ENCODE results near the gene RPS16. TPM values are rescaled to one million over a fixed set of nuclear protein-coding genes. Genes with fewer than 3 reads are reported as not detected.

The RPS16 gene
- total and polyA plus RNA-seq, 2 of the 13 experiments (the other 11 are each of a cell fraction or from before 2014, with no cell fraction given), result 488 to 2,583 TPM

- no peak for TF ChIP-seq ZMYM4 (CRISPR knock-in tag; IDR thresholded peaks at IDR 0.05)
- no peak for TF ChIP-seq ZNF468 (CRISPR knock-in tag; IDR thresholded peaks at IDR 0.05)
- TF ChIP-seq ZNF816 (CRISPR knock-in tag; IDR thresholded peaks at IDR 0.05; ENCODE audit: borderline replicate concordance), result no peak
- TF ChIP-seq ZNF496 (CRISPR knock-in tag; IDR thresholded peaks at IDR 0.05; ENCODE audit: insufficient replicate concordance), result no peak
- TF ChIP-seq CEBPB (IDR thresholded peaks at IDR 0.05; ENCODE audit: borderline replicate concordance, low read depth, low read length), result no peak
- TF ChIP-seq USF2 (IDR thresholded peaks at IDR 0.05; ENCODE audit: low read depth, low read length), result no peak
- TF ChIP-seq USF2 (CRISPR knock-in tag; IDR thresholded peaks at IDR 0.05; ENCODE audit: borderline replicate concordance), result no peak
- TF ChIP-seq, protein P1, sequence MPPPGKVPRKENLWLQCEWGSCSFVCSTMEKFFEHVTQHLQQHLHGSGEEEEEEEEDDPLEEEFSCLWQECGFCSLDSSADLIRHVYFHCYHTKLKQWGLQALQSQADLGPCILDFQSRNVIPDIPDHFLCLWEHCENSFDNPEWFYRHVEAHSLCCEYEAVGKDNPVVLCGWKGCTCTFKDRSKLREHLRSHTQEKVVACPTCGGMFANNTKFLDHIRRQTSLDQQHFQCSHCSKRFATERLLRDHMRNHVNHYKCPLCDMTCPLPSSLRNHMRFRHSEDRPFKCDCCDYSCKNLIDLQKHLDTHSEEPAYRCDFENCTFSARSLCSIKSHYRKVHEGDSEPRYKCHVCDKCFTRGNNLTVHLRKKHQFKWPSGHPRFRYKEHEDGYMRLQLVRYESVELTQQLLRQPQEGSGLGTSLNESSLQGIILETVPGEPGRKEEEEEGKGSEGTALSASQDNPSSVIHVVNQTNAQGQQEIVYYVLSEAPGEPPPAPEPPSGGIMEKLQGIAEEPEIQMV (CRISPR knock-in tag; IDR thresholded peaks at IDR 0.05; ENCODE audit: low read depth), result no peak
- TF ChIP-seq PCBP1 (IDR thresholded peaks at IDR 0.05; ENCODE audit: borderline replicate concordance, low read depth, low read length), result no peak
- TF ChIP-seq, protein P2, sequence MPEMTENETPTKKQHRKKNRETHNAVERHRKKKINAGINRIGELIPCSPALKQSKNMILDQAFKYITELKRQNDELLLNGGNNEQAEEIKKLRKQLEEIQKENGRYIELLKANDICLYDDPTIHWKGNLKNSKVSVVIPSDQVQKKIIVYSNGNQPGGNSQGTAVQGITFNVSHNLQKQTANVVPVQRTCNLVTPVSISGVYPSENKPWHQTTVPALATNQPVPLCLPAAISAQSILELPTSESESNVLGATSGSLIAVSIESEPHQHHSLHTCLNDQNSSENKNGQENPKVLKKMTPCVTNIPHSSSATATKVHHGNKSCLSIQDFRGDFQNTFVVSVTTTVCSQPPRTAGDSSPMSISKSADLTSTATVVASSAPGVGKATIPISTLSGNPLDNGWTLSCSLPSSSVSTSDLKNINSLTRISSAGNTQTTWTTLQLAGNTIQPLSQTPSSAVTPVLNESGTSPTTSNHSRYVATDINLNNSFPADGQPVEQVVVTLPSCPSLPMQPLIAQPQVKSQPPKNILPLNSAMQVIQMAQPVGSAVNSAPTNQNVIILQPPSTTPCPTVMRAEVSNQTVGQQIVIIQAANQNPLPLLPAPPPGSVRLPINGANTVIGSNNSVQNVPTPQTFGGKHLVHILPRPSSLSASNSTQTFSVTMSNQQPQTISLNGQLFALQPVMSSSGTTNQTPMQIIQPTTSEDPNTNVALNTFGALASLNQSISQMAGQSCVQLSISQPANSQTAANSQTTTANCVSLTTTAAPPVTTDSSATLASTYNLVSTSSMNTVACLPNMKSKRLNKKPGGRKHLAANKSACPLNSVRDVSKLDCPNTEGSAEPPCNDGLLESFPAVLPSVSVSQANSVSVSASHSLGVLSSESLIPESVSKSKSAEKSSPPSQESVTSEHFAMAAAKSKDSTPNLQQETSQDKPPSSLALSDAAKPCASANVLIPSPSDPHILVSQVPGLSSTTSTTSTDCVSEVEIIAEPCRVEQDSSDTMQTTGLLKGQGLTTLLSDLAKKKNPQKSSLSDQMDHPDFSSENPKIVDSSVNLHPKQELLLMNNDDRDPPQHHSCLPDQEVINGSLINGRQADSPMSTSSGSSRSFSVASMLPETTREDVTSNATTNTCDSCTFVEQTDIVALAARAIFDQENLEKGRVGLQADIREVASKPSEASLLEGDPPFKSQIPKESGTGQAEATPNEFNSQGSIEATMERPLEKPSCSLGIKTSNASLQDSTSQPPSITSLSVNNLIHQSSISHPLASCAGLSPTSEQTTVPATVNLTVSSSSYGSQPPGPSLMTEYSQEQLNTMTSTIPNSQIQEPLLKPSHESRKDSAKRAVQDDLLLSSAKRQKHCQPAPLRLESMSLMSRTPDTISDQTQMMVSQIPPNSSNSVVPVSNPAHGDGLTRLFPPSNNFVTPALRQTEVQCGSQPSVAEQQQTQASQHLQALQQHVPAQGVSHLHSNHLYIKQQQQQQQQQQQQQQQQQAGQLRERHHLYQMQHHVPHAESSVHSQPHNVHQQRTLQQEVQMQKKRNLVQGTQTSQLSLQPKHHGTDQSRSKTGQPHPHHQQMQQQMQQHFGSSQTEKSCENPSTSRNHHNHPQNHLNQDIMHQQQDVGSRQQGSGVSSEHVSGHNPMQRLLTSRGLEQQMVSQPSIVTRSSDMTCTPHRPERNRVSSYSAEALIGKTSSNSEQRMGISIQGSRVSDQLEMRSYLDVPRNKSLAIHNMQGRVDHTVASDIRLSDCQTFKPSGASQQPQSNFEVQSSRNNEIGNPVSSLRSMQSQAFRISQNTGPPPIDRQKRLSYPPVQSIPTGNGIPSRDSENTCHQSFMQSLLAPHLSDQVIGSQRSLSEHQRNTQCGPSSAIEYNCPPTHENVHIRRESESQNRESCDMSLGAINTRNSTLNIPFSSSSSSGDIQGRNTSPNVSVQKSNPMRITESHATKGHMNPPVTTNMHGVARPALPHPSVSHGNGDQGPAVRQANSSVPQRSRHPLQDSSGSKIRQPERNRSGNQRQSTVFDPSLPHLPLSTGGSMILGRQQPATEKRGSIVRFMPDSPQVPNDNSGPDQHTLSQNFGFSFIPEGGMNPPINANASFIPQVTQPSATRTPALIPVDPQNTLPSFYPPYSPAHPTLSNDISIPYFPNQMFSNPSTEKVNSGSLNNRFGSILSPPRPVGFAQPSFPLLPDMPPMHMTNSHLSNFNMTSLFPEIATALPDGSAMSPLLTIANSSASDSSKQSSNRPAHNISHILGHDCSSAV (CRISPR knock-in tag; IDR thresholded peaks at IDR 0.05; ENCODE audit: borderline replicate concordance), result no peak
- no peak for TF ChIP-seq ZNF564 (CRISPR knock-in tag; IDR thresholded peaks at IDR 0.05)
- no peak for TF ChIP-seq ZNF484 (CRISPR knock-in tag; IDR thresholded peaks at IDR 0.05; ENCODE audit: borderline replicate concordance, low read depth)
- TF ChIP-seq ADNP (CRISPR knock-in tag; IDR thresholded peaks at IDR 0.05), result no peak
- no peak for TF ChIP-seq ZNF34 (CRISPR knock-in tag; IDR thresholded peaks at IDR 0.05; ENCODE audit: borderline replicate concordance)
- TF ChIP-seq, protein P3, sequence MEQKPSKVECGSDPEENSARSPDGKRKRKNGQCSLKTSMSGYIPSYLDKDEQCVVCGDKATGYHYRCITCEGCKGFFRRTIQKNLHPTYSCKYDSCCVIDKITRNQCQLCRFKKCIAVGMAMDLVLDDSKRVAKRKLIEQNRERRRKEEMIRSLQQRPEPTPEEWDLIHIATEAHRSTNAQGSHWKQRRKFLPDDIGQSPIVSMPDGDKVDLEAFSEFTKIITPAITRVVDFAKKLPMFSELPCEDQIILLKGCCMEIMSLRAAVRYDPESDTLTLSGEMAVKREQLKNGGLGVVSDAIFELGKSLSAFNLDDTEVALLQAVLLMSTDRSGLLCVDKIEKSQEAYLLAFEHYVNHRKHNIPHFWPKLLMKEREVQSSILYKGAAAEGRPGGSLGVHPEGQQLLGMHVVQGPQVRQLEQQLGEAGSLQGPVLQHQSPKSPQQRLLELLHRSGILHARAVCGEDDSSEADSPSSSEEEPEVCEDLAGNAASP (CRISPR knock-in tag; IDR thresholded peaks at IDR 0.05; ENCODE audit: borderline replicate concordance), result no peak
Measured at GRCh38 chr19:39409208-39410016, 26.3 kb downstream of the RPS16 start (continued).

Measured in HepG2 (cell line).